Tongue (tissue), 2 donors: Measurements from ENCODE around the gene C5orf15. TPM values are rescaled to one million over a fixed set of nuclear protein-coding genes. Genes with fewer than 3 reads are reported as not detected.
"Not testable (repeated sequence)": the region's sequence is repeated elsewhere in the genome, so short reads cannot be mapped to it uniquely, and the experiment has no call there.

ENCODE experiments used
- DNase-seq: peaks from one replicate; pipeline ENCODE4 v3.0.0-alpha.2; 2015
- total RNA-seq: library from RNA; depleted of rRNA; stranded (reverse); fragments of >200 nt; gene quantifications from one replicate; pipeline ENCODE4 v1.2.3, GENCODE V29; 2014

Gene C5orf15
- total RNA-seq, 1 donor from 2014 or later, result 80.0 TPM

- no peak for DNase-seq
Observed at GRCh38 chr5:133962801-133963476, 5.5 kb downstream of the C5orf15 start.

DNA sequence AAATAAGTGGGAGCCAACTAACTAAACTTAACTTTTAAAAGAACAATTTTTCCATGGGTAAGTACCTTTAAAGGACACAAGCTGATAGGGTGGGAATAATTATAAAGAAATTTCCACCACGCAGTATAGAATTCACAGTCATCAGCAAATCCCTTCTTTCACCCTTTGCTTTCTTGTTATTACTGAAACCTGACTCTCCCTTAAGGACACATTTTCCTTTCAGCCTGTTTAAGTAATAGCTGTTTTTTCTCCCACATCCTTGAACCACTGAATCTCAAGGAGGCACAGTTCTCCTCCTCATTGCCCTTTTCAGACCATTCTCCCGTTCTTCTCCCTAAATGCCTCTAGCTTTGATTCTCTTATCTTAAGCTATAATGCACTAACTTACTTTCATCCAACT lies 6.3 kb downstream of the C5orf15 start:
- no peak for DNase-seq

GRCh38 chr5:133959643-133960042 lies 8.8 kb downstream of the C5orf15 start:
- no peak for DNase-seq

- no peak for DNase-seq
Observed at GRCh38 chr5:133957591-133957990, 10.8 kb downstream of the C5orf15 start.

- no peak for DNase-seq
Observed at GRCh38 chr5:133957080-133957479, 11.3 kb downstream of the C5orf15 start.

DNA sequence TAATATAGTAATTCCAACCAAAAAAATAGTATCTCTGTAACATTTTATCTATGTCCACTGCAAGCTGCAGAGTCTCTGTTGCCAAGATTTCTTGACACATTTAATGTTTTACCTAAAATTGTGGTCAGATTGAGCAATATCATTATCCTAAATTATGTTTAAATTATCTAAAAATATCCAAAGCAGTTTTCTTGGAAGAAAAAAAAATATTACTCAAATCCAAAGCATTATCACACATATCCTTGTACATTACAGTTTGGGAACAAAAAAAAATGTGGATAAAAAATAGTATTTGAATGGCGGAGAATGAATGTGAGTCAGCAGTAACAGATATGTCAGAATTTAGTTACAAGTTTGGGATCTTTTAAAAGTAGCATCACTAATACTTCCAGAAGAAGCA lies 12.2 kb downstream of the C5orf15 start:
- DNase-seq, result not testable (repeated sequence)

GRCh38 chr5:133953568-133954145 lies 14.8 kb downstream of the C5orf15 start:
- no peak for DNase-seq

DNA sequence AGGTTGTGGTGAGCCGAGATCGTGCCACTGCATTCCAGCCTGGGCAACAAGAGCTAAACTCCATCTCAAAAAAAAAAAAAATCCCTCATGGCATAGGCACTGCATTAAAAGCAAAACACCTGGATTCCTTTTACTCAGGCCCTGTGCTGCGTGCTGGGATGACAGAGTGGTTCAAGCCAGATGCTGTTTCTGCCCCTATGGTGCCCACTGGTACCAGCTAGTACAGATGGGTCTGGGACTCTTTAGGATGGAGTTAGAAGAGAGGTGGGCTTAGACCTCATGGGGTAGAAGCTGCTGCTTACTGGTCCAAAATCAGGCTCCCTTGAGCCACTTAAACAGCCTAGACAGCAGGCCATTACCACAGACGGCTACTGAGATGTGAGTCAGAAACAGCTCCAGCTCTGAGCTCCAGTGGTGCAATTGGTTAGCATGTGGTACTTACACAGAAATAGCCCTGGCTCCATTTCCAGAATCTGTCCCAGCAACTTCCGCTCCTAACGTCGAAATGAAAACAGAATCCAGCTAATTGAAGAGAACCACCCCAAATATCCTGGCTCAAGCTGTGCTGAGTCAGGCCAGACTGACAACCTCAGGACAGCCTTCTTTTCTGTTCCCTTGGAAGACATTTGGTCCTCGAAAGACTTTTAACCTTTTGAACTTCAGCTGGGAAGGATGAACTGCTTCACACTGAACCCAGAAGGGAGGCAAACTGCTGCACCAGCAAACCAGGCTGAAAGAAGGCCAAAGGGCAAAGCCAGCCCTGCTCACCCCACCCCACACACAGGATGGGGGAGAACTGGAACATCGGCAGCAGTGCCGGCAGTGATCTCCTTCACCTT lies 15.5 kb downstream of the C5orf15 start:
- DNase-seq, result peak; percentile 53

DNA sequence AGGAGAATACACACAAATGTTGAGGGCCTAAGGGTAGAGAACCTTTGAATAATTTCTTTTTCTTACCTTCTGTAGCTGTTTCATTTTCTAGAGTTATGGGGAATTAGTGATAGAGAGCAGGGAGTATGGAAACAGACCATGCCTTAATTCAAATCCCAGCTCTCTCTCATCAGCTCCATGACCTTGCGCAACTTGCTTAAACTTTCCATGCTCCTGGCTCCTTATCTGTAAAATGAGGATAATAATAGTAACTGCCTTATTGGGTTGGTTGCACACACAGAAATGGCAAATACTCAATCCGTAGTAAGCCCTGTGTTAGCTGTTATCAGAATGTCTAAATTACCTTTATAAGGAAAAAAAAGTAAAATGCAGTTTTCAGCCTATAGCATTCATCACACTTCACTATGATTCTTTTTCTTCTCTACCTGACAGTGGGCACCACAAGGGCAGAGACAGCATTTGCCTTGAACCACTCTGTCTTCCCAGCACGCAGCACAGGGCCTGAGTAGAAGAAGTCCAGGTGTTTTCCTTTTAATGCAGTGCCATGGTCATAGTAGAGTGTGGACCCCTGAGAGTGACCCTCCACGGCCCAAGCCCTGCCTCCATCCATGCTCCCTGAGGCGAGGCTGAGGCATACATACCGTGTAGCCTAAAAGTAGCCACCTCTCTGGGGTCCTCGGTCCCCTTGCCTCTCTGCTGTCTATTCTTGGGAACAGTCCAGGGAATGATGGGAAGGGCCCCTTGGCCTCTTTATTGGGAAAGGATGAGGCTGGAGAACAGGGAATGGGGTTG lies 17.4 kb downstream of the C5orf15 start:
- DNase-seq, result no peak

GRCh38 chr5:133948721-133949120 lies 19.7 kb downstream of the C5orf15 start:
- no peak for DNase-seq

GRCh38 chr5:133947431-133947841 lies 21.0 kb downstream of the C5orf15 start:
- peak; percentile 58 for DNase-seq

DNA sequence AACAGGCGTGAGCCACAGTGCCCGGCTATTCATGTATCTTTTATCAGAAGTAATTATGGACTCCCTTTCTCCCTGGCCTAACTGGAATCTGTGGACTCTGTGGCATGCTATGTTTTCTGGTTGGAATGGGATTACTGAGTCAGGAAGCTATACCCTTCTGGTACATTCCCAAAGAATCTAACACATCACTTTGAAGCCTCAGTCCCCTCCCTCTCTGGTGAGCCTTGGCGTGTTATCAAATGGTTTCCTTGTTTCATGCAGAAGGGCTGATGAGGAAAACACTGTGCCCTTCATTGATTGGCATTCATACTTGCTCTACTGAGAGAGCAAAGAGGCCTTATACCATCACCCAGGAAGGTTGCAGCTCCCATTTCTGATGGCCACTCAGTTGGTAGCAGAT lies 22.9 kb downstream of the C5orf15 start:
- DNase-seq, result no peak

- peak; percentile 72 for DNase-seq
Observed at GRCh38 chr5:133944263-133945185, 23.9 kb downstream of the C5orf15 start.

DNA sequence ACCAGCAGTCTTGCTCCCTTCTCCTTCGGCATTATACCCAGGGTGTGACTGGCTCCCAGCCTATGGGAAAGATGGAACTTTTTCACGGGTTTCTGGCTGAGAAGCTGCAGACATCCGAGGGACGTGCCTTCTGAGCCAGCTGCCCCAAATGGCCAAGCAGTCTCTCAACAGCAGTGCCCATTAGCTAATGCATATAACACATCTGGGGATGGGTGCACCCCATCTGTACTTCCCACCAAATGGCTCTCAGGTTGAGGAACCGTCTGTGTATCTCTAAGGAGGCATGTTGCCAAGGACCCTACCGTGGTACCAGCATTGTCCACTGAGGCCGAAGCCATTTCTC lies 25.0 kb downstream of the C5orf15 start:
- no peak for DNase-seq

GRCh38 chr5:133942614-133943474 lies 25.6 kb downstream of the C5orf15 start:
- peak; percentile 32 for DNase-seq

DNA sequence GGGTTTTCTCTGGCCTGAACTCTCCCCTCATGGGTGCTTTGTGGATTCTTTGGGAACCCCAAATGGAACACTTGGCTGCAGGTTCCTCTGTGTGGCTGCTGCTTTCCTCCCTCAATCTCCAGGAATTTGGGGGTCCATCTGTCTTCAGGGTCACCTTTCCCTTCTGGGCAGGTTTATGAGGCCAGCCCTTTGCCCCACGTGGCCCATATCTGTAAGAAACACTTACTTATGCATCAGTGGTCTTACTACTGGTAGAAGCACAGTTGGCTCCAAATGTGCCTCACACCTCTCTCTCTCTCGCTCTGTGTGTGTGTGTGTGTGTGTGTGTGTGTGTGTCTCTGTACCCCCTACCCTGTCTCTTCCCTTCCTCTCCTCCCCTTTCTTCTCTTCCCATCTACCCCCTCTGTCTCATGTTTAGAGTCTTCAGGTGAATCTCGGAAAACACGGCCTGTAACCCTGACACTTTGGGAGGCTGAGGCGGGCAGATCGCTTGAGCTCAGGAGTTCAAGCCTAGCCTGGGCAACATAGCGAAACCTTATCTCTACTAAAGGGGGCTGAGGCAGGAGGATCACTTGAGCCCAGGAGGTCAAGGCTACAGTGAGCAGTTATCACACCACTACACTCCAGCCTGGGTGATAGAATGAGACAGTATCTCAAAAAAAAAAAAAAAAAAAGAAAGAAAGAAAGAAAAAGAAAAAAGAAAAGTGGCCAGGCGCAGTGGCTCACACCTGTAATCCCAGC lies 26.8 kb downstream of the C5orf15 start:
- no peak for DNase-seq

DNA sequence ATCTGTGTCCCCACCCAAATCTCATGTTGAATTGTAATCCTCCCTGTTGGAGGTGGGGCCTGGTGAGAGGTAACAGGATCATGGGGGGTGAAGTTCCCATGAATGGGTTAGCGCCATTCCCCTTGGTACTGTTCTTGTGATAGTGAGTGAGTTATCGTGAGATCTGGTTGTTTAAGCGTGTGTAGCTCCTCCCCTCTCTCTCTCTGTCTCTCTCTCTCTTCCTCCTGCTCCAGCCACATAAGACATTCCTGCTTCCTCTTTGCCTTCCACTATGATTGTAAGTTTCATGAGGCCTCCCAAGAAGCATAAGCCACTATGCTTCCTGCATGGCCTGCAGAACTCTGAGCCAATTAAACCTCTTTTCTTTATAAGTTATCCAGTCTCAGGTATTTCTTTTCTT lies 28.8 kb downstream of the C5orf15 start:
- no peak for DNase-seq

- DNase-seq, result no peak
Observed at GRCh38 chr5:133938929-133939328, 29.5 kb downstream of the C5orf15 start.

GRCh38 chr5:133938039-133938821 lies 30.2 kb downstream of the C5orf15 start:
- no peak for DNase-seq
